HG02884 (cell line): ENCODE data around the gene MRRF.
"Not testable (repeated sequence)": the region's sequence is repeated elsewhere in the genome, so short reads cannot be mapped to it uniquely, and the experiment has no call there.

Experiments
- ATAC-seq: cut with Tn5 transposase; IDR thresholded peaks from one replicate; pipeline ENCODE4 v1.9.1; 2021; ENCODE audit warnings: mild to moderate bottlenecking, moderate library complexity; ENCODE audit not compliant: unreplicated experiment

Gene MRRF

GRCh38 chr9:122349201-122349600 is 84.5 kb downstream of the MRRF start:
- ATAC-seq = no peak

GRCh38 chr9:122350577-122351355 is 86.1 kb downstream of the MRRF start:
- no peak for ATAC-seq

GRCh38 chr9:122354536-122355199 is 90.0 kb downstream of the MRRF start:
- no peak for ATAC-seq

- no peak for ATAC-seq
Observed at GRCh38 chr9:122355336-122355875, 90.7 kb downstream of the MRRF start.

GRCh38 chr9:122356627-122357026 is 91.9 kb downstream of the MRRF start:
- no peak for ATAC-seq

- ATAC-seq = no peak
Observed at GRCh38 chr9:122360891-122361290, 96.2 kb downstream of the MRRF start.

- ATAC-seq = not testable (repeated sequence)
Observed at GRCh38 chr9:122363131-122363530, 98.4 kb downstream of the MRRF start.

- no peak for ATAC-seq
Observed at GRCh38 chr9:122364117-122364782, 99.6 kb downstream of the MRRF start.

GRCh38 chr9:122364783-122365150 is 100.1 kb downstream of the MRRF start:
- no peak for ATAC-seq

- no peak for ATAC-seq
Observed at GRCh38 chr9:122366074-122366660, 101.5 kb downstream of the MRRF start.

- ATAC-seq = no peak
Observed at GRCh38 chr9:122367065-122367464, 102.4 kb downstream of the MRRF start.

GRCh38 chr9:122367774-122368460 is 103.2 kb downstream of the MRRF start:
- no peak for ATAC-seq

GRCh38 chr9:122368642-122369041 is 104.0 kb downstream of the MRRF start:
- ATAC-seq = no peak

GRCh38 chr9:122370303-122370702 is 105.6 kb downstream of the MRRF start:
- peak; percentile 38 for ATAC-seq

GRCh38 chr9:122370869-122371755 is 106.4 kb downstream of the MRRF start, which contains the start of gene PTGS1:
Gene PTGS1 (plus strand): TSS chr9:122371024. CDS start chr9:122371085, 61 bp downstream.
- ATAC-seq = peak; percentile 60

- ATAC-seq = no peak
Observed at GRCh38 chr9:122371846-122372245, 107.2 kb downstream of the MRRF start.

GRCh38 chr9:122372856-122373845 is 108.5 kb downstream of the MRRF start:
- no peak for ATAC-seq

- ATAC-seq = no peak
Observed at GRCh38 chr9:122374885-122375420, 110.3 kb downstream of the MRRF start.
